Upper lobe of right lung (tissue), 1 donor: ENCODE measurements around the gene TLN1. TPM values are rescaled to one million over a fixed set of nuclear protein-coding genes. Genes with fewer than 3 reads are reported as not detected.

ENCODE experiments used
- ATAC-seq: fragments of 200-7000 bp; cut with Tn5 transposase; one replicate; pipeline ENCODE4 v1.9.1; 2020; ENCODE audit warnings: mild to moderate bottlenecking, moderate library complexity
- DNase-seq: peaks from one replicate; pipeline ENCODE4 v3.0.0-alpha.2; 2020
- H3K27ac ChIP-seq: fragments of 200-600 bp; one replicate; pipeline ENCODE4 v1.8.0; 2022
- H3K27me3 ChIP-seq: fragments of 200-600 bp; one replicate; pipeline ENCODE4 v1.8.0; 2022; ENCODE audit warnings: mild to moderate bottlenecking
- H3K36me3 ChIP-seq: fragments of 200-600 bp; one replicate; pipeline ENCODE4 v1.8.0; 2022
- H3K4me1 ChIP-seq: fragments of 200-600 bp; one replicate; pipeline ENCODE4 v1.8.0; 2022
- H3K4me3 ChIP-seq: fragments of 200-600 bp; one replicate; pipeline ENCODE4 v1.8.0; 2022; ENCODE audit warnings: mild to moderate bottlenecking
- H3K9me3 ChIP-seq: fragments of 200-600 bp; one replicate; pipeline ENCODE4 v1.8.0; 2022
- CTCF ChIP-seq: fragments of 200-600 bp; IDR thresholded peaks from one replicate; pipeline ENCODE4 v1.8.0; 2022; ENCODE audit warnings: antibody characterized with exemption
- intact Hi-C: fragments of 100-400 bp; cut with DNase I; formaldehyde crosslinking; loops from one replicate; pipeline ENCODE4 v1.11.0; 2022
- total RNA-seq: library from RNA; stranded (reverse); fragmentation: NEBNext Ultra II Directional; extraction: Animal tissue kit (Norgen Biotek cat#: 25700); gene quantifications from one replicate; pipeline ENCODE4 v1.2.1, GENCODE V29; 2021
- donor health status: DM: no; HTN: yes; CAD: no; lungs with severe emphysema.

The TLN1 gene
- total RNA-seq, 1 donor from 2014 or later: 439 TPM

- H3K4me1 ChIP-seq: peaks cover 23% of the 10 kb centered on the region
- no peaks in the 10 kb centered on the region for H3K36me3 ChIP-seq
- intact Hi-C loops: no loop called here
- no peaks in the 10 kb centered on the region for H3K9me3 ChIP-seq
- H3K27ac ChIP-seq: peak overlapping the region; percentile 48
- ATAC-seq: no peak
- TF ChIP-seq CTCF: no peak
- no peak for DNase-seq
- no peak overlapping the region for H3K4me3 ChIP-seq
- H3K27me3 ChIP-seq: no peaks in the 10 kb centered on the region
These were observed 78.4 kb downstream of the TLN1 start for GRCh38 chr9:35653611-35654010.

DNA sequence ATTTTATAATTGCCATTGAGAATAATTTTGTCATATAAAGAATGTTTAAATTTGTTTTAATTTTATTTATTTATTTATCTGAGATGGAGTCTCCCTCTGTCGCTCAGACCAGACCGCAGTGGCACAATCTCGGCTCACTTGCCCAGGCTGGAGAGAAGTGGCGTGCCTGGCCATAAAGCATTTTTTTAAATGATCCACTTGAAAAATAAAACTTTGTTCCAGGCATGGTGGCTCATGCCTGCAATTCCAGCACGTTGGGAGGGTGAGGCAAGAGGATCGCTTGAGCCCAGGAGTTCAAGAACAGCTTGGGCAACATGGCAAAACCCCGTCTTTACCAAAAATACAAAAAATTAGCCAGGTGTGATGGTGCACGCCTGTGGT is 79.2 kb downstream of the TLN1 start:
- H3K27ac ChIP-seq: peak overlapping the region; percentile 48
- peaks cover 23% of the 10 kb centered on the region for H3K4me1 ChIP-seq
- no peaks in the 10 kb centered on the region for H3K36me3 ChIP-seq
- no peaks in the 10 kb centered on the region for H3K9me3 ChIP-seq
- intact Hi-C loops: no loop called here
- H3K27me3 ChIP-seq: no peaks in the 10 kb centered on the region
- no peak overlapping the region for H3K4me3 ChIP-seq
- ATAC-seq (peak; percentile 3), DNase-seq (peak; percentile 75)
- no peak for TF ChIP-seq CTCF

DNA sequence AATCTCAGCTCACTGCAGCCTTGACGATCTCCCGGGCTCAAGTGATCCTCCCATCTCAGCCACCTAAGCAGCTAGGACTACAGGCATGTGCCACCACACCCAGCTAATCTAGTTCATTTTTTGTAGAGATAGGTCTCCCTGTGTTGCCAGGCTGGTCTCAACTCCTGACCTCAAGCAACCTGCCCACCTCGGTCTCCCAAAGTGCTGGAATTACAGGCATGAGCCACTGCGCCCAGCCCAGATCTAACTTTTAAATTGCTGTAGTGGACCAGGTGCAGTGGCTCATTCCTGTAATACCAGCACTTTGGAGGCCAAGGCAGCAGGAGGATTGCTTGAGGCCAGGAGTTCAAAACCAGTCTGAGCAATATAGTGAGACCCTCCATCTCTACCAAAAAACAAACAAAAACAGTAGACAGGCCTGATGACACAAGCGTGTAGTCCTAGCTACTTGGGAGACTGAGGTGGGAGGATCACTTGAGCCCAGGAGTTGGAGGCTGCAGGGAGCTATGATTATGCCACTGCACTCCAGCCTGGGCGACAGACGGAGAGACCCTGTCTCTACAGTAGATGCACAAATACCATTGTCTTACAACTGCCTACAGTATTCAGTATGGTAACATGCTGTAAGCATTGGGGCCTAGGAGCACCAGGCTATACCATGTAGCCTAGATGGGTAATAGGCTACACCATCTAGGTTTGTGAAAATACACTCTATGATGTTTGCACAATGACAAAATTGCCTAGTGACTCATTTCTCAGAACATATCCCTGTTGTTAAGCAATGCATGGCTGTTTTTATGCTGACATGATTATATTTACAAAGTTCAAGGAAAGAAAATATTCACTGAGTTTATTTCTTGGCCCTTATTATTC is 79.8 kb downstream of the TLN1 start:
- H3K27me3 ChIP-seq: no peaks in the 10 kb centered on the region
- H3K27ac ChIP-seq: peak overlapping the region; percentile 48
- ATAC-seq (peak; percentile 62), DNase-seq (no peak)
- H3K9me3 ChIP-seq: no peaks in the 10 kb centered on the region
- H3K4me3 ChIP-seq: no peak overlapping the region
- intact Hi-C loops: no loop called here
- no peak for TF ChIP-seq CTCF
- peaks cover 22% of the 10 kb centered on the region for H3K4me1 ChIP-seq
- no peaks in the 10 kb centered on the region for H3K36me3 ChIP-seq

GRCh38 chr9:35650341-35651158 is 81.4 kb downstream of the TLN1 start, which contains the start of gene SIT1:
TSS of gene SIT1 (minus strand) at chr9:35650931. CDS start at chr9:35650853, 78 bp downstream.
- Histone ChIP-seq H3K36me3 (no peaks in the 10 kb centered on the region), H3K4me3 (peak within 1 kb of the TSS; percentile 32), H3K4me1 (peaks cover 21% of the 10 kb centered on the region), H3K27ac (peak within 1 kb of the TSS; percentile 48), H3K9me3 (no peaks in the 10 kb centered on the region), H3K27me3 (no peaks in the 10 kb centered on the region)
- no peak for TF ChIP-seq CTCF
- intact Hi-C loops: no loop called here
- DNase-seq: no peak
- no peak for ATAC-seq

- H3K4me3 ChIP-seq: peak overlapping the region; percentile 32
- peak overlapping the region; percentile 47 for H3K27ac ChIP-seq
- ATAC-seq (no peak), DNase-seq (no peak)
- TF ChIP-seq CTCF: no peak
- H3K4me1 ChIP-seq: peaks cover 24% of the 10 kb centered on the region
- no peaks in the 10 kb centered on the region for H3K27me3 ChIP-seq
- intact Hi-C loops: no loop called here
- H3K36me3 ChIP-seq: no peaks in the 10 kb centered on the region
- no peaks in the 10 kb centered on the region for H3K9me3 ChIP-seq
These were observed 82.3 kb downstream of the TLN1 start for GRCh38 chr9:35649431-35650340.
